Nephron progenitor cell (in vitro differentiated cells): Measurements from ENCODE around the gene GBF1.
"Not testable (repeated sequence)": the region's sequence is repeated elsewhere in the genome, so short reads cannot be mapped to it uniquely, and the experiment has no call there.

Source experiments
- DNase-seq: peaks from one replicate; pipeline ENCODE4 v3.0.0; 2021
- H3K27ac Mint-ChIP-seq: 2 replicates; pipeline ENCODE4 v1.8.0; 2021; ENCODE audit warnings: mild to moderate bottlenecking, moderate library complexity, mixed read lengths
- H3K27me3 Mint-ChIP-seq: 2 replicates; pipeline ENCODE4 v1.8.0; 2021; ENCODE audit warnings: mild to moderate bottlenecking, low read depth, mixed read lengths; ENCODE audit not compliant: poor library complexity
- H3K36me3 Mint-ChIP-seq: 2 replicates; pipeline ENCODE4 v1.8.0; 2021; ENCODE audit warnings: low read depth, mixed read lengths
- H3K4me1 Mint-ChIP-seq: 2 replicates; pipeline ENCODE4 v1.8.0; 2021; ENCODE audit warnings: mixed read lengths
- H3K4me3 Mint-ChIP-seq: 2 replicates; pipeline ENCODE4 v1.8.0; 2021; ENCODE audit warnings: mild to moderate bottlenecking, moderate library complexity, mixed read lengths
- H3K9me3 Mint-ChIP-seq: 2 replicates; pipeline ENCODE4 v1.8.0; 2021; ENCODE audit warnings: mild to moderate bottlenecking, moderate library complexity, mixed read lengths
- TF ChIP-seq, protein P1 (sequence below): fragments of 200-600 bp; sonication (generic); IDR thresholded peaks from 2 replicates; pipeline ENCODE4 v1.5.0; 2021; ENCODE audit warnings: antibody characterized with exemption

Gene GBF1

DNA sequence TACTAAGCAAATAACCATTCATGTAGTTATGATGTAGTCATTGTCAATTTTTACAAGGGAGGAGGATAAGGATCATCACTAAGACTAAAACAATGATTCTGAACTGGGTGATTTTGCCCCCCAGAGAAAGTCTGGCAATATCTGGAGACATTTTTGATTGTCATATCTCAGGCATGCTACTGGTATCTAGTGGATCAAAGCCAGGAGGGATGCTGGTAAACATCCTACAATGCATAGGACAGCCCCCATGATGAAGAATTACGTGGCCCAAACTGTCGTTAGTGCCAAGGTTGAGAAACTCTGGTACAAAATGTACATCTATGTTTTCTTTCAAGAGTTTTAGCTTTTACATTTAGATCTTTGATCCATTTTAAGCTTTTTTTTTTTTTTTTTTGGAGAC lies 57.3 kb downstream of the GBF1 start:
- peaks cover 30% of the 10 kb centered on the region for H3K9me3 Mint-ChIP-seq
- no peak for DNase-seq

DNA sequence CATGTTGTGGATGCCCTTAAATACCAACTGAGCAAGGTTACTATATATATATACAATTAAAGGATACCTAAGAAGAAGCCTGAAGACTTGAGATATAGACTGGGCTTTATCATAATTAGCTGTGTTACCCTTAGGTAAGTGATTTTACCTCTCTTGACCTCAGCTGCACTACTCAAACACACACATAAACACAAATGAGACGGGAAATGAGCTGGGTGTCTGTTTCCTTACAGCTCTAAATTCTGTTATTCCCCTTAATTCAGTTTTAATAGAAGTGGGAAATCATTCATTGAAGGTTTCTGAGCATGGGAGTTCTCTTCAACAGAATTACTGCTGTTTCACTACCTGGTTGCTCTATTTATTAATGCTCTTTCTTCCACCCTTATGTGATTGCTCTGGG lies 60.7 kb downstream of the GBF1 start:
- H3K27ac Mint-ChIP-seq = no peak overlapping the region
- peaks cover 36% of the 10 kb centered on the region for H3K36me3 Mint-ChIP-seq
- H3K4me1 Mint-ChIP-seq = peaks cover 14% of the 10 kb centered on the region
- peaks cover 25% of the 10 kb centered on the region for H3K9me3 Mint-ChIP-seq
- DNase-seq = no peak
- H3K4me3 Mint-ChIP-seq = no peak overlapping the region
- TF ChIP-seq, protein P1, sequence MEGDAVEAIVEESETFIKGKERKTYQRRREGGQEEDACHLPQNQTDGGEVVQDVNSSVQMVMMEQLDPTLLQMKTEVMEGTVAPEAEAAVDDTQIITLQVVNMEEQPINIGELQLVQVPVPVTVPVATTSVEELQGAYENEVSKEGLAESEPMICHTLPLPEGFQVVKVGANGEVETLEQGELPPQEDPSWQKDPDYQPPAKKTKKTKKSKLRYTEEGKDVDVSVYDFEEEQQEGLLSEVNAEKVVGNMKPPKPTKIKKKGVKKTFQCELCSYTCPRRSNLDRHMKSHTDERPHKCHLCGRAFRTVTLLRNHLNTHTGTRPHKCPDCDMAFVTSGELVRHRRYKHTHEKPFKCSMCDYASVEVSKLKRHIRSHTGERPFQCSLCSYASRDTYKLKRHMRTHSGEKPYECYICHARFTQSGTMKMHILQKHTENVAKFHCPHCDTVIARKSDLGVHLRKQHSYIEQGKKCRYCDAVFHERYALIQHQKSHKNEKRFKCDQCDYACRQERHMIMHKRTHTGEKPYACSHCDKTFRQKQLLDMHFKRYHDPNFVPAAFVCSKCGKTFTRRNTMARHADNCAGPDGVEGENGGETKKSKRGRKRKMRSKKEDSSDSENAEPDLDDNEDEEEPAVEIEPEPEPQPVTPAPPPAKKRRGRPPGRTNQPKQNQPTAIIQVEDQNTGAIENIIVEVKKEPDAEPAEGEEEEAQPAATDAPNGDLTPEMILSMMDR = no peak
- no peaks in the 10 kb centered on the region for H3K27me3 Mint-ChIP-seq

More for the DNA sequence above, 57.3 kb downstream of the GBF1 start:
- TF ChIP-seq, protein P1 = no peak
- Mint-ChIP-seq H3K27ac (no peak overlapping the region), H3K27me3 (no peaks in the 10 kb centered on the region), H3K4me3 (no peak overlapping the region), H3K4me1 (peaks cover 6% of the 10 kb centered on the region), H3K36me3 (peaks cover 48% of the 10 kb centered on the region)

DNA sequence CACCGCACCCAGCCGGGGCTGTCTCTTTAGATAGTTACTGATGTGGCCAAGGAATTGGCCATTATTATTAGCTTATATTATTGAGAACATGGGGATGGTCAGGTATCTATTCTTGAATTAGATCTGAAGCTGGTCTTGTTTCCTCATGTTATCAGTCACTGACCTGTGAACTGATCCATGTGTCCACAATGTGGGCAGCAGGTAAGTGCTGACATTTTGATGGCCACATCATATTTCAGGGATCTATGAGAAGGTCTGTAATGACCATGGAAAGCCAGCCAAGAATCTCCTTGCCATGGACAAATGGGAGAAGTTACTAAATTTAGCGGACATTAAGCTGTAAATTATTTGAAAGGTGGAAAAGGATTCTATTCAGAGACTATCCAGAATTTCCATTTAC lies 61.4 kb downstream of the GBF1 start:
- Mint-ChIP-seq H3K36me3 (peaks cover 33% of the 10 kb centered on the region), H3K27ac (no peak overlapping the region), H3K4me1 (peaks cover 21% of the 10 kb centered on the region), H3K9me3 (peaks cover 21% of the 10 kb centered on the region), H3K27me3 (no peaks in the 10 kb centered on the region), H3K4me3 (no peak overlapping the region)
- TF ChIP-seq, protein P1 = no peak
- DNase-seq = no peak

DNA sequence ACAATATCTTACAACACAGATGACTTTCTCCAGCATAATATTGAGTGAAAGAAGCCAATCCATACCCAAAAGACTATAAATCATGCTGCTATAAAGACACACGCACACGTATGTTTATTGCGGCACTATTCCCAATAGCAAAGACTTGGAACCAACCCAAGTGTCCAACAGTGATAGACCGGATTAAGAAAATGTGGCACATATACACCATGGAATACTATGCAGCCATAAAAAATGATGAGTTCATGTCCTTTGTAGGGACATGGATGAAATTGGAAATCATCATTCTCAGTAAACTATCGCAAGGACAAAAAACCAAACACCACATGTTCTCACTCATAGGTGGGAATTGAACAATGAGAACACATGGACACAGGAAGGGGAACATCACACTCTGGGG lies 63.0 kb downstream of the GBF1 start:
- peaks cover 11% of the 10 kb centered on the region for H3K9me3 Mint-ChIP-seq
- peaks cover 37% of the 10 kb centered on the region for H3K4me1 Mint-ChIP-seq
- H3K4me3 Mint-ChIP-seq, DNase-seq, H3K27ac Mint-ChIP-seq, H3K27me3 Mint-ChIP-seq: not testable (repeated sequence)
- peaks cover 22% of the 10 kb centered on the region for H3K36me3 Mint-ChIP-seq

DNA sequence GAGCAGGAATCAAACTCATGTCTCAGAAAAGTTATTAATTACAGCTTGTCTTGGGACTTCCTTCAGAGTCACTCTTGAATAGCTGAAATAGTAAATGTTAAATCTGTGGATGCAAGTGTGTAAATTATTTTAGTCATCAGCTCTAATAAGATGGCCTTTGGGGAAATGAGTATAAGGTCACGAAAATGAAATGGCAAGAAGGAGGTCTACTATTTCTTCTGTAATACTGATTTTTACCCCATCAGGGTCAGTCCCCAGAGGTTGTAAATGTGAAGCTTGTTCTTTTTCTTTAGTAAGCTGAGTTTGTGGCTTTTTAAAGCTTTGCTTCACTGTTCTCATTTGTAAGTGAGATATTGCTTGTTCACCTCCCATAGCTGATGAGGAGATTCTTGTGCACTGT lies 63.9 kb downstream of the GBF1 start:
- H3K27ac Mint-ChIP-seq = no peak overlapping the region
- peaks cover 22% of the 10 kb centered on the region for H3K36me3 Mint-ChIP-seq
- H3K27me3 Mint-ChIP-seq = no peaks in the 10 kb centered on the region
- peaks cover 45% of the 10 kb centered on the region for H3K4me1 Mint-ChIP-seq
- H3K9me3 Mint-ChIP-seq = peaks cover 11% of the 10 kb centered on the region
- H3K4me3 Mint-ChIP-seq = no peak overlapping the region
- DNase-seq = no peak
- TF ChIP-seq, protein P1 = no peak

DNA sequence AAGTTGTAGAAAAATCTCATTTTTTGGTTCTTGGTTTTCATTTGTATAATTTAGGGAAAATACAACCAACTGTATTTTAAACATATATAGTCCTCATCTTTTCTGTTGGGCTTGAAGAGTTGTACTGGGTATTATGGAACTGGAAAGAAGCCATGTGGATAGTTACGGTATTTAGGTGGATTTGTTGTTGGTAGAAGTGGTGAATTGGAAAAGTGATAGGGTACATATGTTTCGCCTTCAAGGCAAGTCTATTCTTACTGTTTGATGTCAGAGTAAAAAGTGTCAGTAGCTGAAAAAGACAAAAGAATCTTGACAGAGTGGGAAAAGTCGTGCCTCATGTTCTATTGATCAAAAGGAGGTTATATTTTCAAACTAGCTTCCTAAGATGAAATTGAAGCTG lies 64.6 kb downstream of the GBF1 start:
- peaks cover 51% of the 10 kb centered on the region for H3K4me1 Mint-ChIP-seq
- no peaks in the 10 kb centered on the region for H3K27me3 Mint-ChIP-seq
- H3K9me3 Mint-ChIP-seq = peaks cover 11% of the 10 kb centered on the region
- peaks cover 24% of the 10 kb centered on the region for H3K36me3 Mint-ChIP-seq
- no peak overlapping the region for H3K27ac Mint-ChIP-seq
- no peak for DNase-seq
- no peak overlapping the region for H3K4me3 Mint-ChIP-seq
- TF ChIP-seq, protein P1 = no peak
